ENCODE results near the gene BARHL1.

GRCh38 chr9:132591751-132592314 is 9.4 kb downstream of the BARHL1 start:
- no peak for TF ChIP-seq SETDB1 (IDR thresholded peaks at IDR 0.05; ENCODE audit: insufficient read length, low read length)
- TF ChIP-seq CTCF (tag by site-specific recombination; IDR thresholded peaks at IDR 0.05), result no peak
- no peak for TF ChIP-seq ZNF140 (tag by site-specific recombination; IDR thresholded peaks at IDR 0.05)
- TF ChIP-seq PBX3 (CRISPR knock-in tag; IDR thresholded peaks at IDR 0.05), result no peak
- TF ChIP-seq ZNF776 (tag by site-specific recombination; IDR thresholded peaks at IDR 0.05; ENCODE audit: borderline replicate concordance), result no peak
- no peak for TF ChIP-seq ATF2 (tag by site-specific recombination; IDR thresholded peaks at IDR 0.05; ENCODE audit: low read depth)
- TF ChIP-seq KLF1 (tag by site-specific recombination; IDR thresholded peaks at IDR 0.05), result no peak
- no peak for TF ChIP-seq ZNF433 (tag by site-specific recombination; IDR thresholded peaks at IDR 0.05; ENCODE audit: low read depth)
